Measurements from ENCODE around the gene ZNF665. TPM values are rescaled to one million over a fixed set of nuclear protein-coding genes. Genes with fewer than 3 reads are reported as not detected.

ZNF665 gene
- total and polyA plus RNA-seq, 4 donors, result 0.09 to 1.0 (median 0.40) TPM

DNA sequence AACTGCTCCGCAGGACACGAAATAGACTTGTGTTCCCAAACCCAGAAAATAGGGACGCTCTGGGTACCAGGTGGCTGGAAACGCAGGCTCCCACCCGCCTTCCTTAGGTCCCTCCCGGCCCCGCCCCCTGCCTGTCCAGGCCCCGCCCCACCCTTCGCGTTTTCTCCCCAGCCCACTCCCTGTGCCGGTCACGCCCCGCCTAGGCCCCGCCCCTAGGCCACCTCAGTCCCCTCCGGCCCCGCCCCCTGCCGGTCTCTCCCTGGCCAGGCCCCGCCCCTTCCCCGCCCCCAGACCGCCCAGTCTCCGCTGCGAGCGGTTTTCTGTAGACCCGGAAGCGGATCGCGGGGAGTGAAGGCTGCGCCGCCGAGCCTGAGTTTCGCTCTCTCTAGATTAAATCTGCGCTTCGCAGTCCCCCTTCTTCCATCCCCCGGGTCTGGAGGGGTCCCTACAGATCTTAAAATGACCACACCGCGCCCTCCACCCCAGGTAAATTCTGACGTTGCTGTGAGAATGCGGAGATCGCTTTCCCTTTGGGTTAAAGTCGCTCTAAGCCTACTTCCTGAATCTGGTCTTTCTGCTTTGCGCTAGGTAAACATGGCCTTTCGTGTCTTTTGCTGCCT lies 3.7 kb upstream of the ZNF665 start:
- peak; percentile 100 for DNase-seq (ENCODE audit: low spot score)
- H3K36me3 ChIP-seq (ENCODE audit: control insufficient read depth in 4 of 4, insufficient read depth in 3 of 4, low read depth in 1 of 4, low read length in 3 of 4), result peaks cover 0 to 9% (median 4%) of the 10 kb centered on the region in 4 donors
- WGBS, result 3% methylated on average over 42 of the region's 42 CpGs
- TF ChIP-seq TAF1 (conservative IDR thresholded peaks at IDR 0.05) (peak; percentile 41), EGR1 (IDR thresholded peaks at IDR 0.05; ENCODE audit: low read depth in 2 of 2) (no peak), GABPA (IDR thresholded peaks at IDR 0.05 in 1 of 2, conservative IDR thresholded peaks at IDR 0.05 in 1 of 2) (peak in 1 of 2 donors; percentile 81), NR2F2 (IDR thresholded peaks at IDR 0.05) (no peak), FOXA2 (IDR thresholded peaks at IDR 0.05) (no peak), HNF4A (conservative IDR thresholded peaks at IDR 0.05) (no peak), FOXA1 (IDR thresholded peaks at IDR 0.05) (no peak), JUND (IDR thresholded peaks at IDR 0.05) (no peak), RAD21 (IDR thresholded peaks at IDR 0.05) (no peak), YY1 (IDR thresholded peaks at IDR 0.05) (no peak), RXRA (IDR thresholded peaks at IDR 0.05) (no peak), SP1 (IDR thresholded peaks at IDR 0.05) (peak; percentile 71), HNF4G (IDR thresholded peaks at IDR 0.05) (no peak)
- TF ChIP-seq, protein P1, sequence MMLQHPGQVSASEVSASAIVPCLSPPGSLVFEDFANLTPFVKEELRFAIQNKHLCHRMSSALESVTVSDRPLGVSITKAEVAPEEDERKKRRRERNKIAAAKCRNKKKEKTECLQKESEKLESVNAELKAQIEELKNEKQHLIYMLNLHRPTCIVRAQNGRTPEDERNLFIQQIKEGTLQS (IDR thresholded peaks at IDR 0.05), result no peak
- TF ChIP-seq, protein P2, sequence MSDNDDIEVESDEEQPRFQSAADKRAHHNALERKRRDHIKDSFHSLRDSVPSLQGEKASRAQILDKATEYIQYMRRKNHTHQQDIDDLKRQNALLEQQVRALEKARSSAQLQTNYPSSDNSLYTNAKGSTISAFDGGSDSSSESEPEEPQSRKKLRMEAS (IDR thresholded peaks at IDR 0.05), result no peak
- TF ChIP-seq, protein P3, sequence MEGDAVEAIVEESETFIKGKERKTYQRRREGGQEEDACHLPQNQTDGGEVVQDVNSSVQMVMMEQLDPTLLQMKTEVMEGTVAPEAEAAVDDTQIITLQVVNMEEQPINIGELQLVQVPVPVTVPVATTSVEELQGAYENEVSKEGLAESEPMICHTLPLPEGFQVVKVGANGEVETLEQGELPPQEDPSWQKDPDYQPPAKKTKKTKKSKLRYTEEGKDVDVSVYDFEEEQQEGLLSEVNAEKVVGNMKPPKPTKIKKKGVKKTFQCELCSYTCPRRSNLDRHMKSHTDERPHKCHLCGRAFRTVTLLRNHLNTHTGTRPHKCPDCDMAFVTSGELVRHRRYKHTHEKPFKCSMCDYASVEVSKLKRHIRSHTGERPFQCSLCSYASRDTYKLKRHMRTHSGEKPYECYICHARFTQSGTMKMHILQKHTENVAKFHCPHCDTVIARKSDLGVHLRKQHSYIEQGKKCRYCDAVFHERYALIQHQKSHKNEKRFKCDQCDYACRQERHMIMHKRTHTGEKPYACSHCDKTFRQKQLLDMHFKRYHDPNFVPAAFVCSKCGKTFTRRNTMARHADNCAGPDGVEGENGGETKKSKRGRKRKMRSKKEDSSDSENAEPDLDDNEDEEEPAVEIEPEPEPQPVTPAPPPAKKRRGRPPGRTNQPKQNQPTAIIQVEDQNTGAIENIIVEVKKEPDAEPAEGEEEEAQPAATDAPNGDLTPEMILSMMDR (IDR thresholded peaks at IDR 0.05; ENCODE audit: low read depth, low read length, missing input control), result no peak
- TF ChIP-seq, protein P4, sequence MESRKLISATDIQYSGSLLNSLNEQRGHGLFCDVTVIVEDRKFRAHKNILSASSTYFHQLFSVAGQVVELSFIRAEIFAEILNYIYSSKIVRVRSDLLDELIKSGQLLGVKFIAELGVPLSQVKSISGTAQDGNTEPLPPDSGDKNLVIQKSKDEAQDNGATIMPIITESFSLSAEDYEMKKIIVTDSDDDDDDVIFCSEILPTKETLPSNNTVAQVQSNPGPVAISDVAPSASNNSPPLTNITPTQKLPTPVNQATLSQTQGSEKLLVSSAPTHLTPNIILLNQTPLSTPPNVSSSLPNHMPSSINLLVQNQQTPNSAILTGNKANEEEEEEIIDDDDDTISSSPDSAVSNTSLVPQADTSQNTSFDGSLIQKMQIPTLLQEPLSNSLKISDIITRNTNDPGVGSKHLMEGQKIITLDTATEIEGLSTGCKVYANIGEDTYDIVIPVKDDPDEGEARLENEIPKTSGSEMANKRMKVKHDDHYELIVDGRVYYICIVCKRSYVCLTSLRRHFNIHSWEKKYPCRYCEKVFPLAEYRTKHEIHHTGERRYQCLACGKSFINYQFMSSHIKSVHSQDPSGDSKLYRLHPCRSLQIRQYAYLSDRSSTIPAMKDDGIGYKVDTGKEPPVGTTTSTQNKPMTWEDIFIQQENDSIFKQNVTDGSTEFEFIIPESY (IDR thresholded peaks at IDR 0.05), result no peak
- TF ChIP-seq, protein P5, sequence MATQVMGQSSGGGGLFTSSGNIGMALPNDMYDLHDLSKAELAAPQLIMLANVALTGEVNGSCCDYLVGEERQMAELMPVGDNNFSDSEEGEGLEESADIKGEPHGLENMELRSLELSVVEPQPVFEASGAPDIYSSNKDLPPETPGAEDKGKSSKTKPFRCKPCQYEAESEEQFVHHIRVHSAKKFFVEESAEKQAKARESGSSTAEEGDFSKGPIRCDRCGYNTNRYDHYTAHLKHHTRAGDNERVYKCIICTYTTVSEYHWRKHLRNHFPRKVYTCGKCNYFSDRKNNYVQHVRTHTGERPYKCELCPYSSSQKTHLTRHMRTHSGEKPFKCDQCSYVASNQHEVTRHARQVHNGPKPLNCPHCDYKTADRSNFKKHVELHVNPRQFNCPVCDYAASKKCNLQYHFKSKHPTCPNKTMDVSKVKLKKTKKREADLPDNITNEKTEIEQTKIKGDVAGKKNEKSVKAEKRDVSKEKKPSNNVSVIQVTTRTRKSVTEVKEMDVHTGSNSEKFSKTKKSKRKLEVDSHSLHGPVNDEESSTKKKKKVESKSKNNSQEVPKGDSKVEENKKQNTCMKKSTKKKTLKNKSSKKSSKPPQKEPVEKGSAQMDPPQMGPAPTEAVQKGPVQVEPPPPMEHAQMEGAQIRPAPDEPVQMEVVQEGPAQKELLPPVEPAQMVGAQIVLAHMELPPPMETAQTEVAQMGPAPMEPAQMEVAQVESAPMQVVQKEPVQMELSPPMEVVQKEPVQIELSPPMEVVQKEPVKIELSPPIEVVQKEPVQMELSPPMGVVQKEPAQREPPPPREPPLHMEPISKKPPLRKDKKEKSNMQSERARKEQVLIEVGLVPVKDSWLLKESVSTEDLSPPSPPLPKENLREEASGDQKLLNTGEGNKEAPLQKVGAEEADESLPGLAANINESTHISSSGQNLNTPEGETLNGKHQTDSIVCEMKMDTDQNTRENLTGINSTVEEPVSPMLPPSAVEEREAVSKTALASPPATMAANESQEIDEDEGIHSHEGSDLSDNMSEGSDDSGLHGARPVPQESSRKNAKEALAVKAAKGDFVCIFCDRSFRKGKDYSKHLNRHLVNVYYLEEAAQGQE (IDR thresholded peaks at IDR 0.05), result peak; percentile 20
- H3K27me3 ChIP-seq (ENCODE audit: control insufficient read depth in 4 of 4, insufficient read depth in 4 of 4, low read length in 3 of 4), result no peaks in the 10 kb centered on the region
- peaks cover 1 to 5% (median 3%) of the 10 kb centered on the region in 4 donors for H3K4me1 ChIP-seq (ENCODE audit: control insufficient read depth in 4 of 4, insufficient read depth in 4 of 4, low read length in 3 of 4)
- H3K9me3 ChIP-seq (ENCODE audit: control insufficient read depth in 4 of 4, low read length in 3 of 4), result peaks cover 9 to 29% (median 19%) of the 10 kb centered on the region in 4 donors
- peak overlapping the region; percentile 36 to 49 for H3K9ac ChIP-seq (ENCODE audit: low read depth in 1 of 2, low read length in 2 of 2)
- peak overlapping the region; percentile 72 to 96 (median 80) for H3K4me3 ChIP-seq (ENCODE audit: low read depth in 1 of 3, low read length in 3 of 3)
- peak overlapping the region; percentile 58 to 79 for H3K27ac ChIP-seq (ENCODE audit: low read depth in 1 of 2, low read length in 2 of 2)

All from liver (tissue), 9 donors.